GM12878 (cell line): ENCODE results near the gene ZC3H12D. TPM values are rescaled to one million over a fixed set of nuclear protein-coding genes. Genes with fewer than 3 reads are reported as not detected.

Source experiments
- ATAC-seq: fragments of 200-7000 bp; cut with Tn5 transposase; 3 replicates; pipeline ENCODE4 v1.9.1; 2020; ENCODE audit warnings: mild to moderate bottlenecking, moderate library complexity
- BruUV-seq: library from RNA; stranded (reverse); fragments of 400-500 nt; replicated peaks from 2 replicates; lab custom pipeline; 2021; lab: Mats Ljungman, UMichigan
- CTCF ChIA-PET: fragments of 300-600 bp; sonication (Branson Sonifier 250); formaldehyde crosslinking; extraction: SDS; loops from one replicate; lab custom pipeline; 2021; ENCODE audit warnings: inconsistent platforms; lab: Yijun Ruan, JAX
- POLR2A ChIA-PET: fragments of 350-600 bp; formaldehyde crosslinking; extraction: SDS; loops from one replicate; lab custom pipeline; 2021; ENCODE audit warnings: inconsistent platforms; lab: Charles Lee
- RAD21 ChIA-PET: fragments of 300-600 bp; sonication (Branson Sonifier 250); formaldehyde crosslinking; loops from one replicate; lab custom pipeline; 2023; ENCODE audit warnings: antibody characterized with exemption; ENCODE audit not compliant: unreplicated experiment; lab: Charles Lee
- SMC1A ChIA-PET: fragments of 300-600 bp; sonication (Branson Sonifier 250); formaldehyde crosslinking; loops from one replicate; lab custom pipeline; 2023; ENCODE audit not compliant: unreplicated experiment, uncharacterized antibody; lab: Charles Lee
- DNase-seq: peaks from one replicate; pipeline ENCODE4 v3.0.0-alpha.2; 2011; ENCODE audit warnings: low read depth, low spot score
- FAIRE-seq: peaks from 3 replicates; lab custom pipeline; 2011; peaks lifted over from hg19 to GRCh38; lab: Jason Lieb, UNC
- H2AFZ ChIP-seq: 2 replicates; pipeline ENCODE4 v1.6.0; 2011; ENCODE audit warnings: low read depth, low read length, control low read depth; ENCODE audit not compliant: control insufficient read depth
- H3K27ac ChIP-seq: 2 replicates; pipeline ENCODE4 v1.5.1; 2011; ENCODE audit warnings: control low read depth; ENCODE audit not compliant: control insufficient read depth, insufficient read depth
- H3K27me3 ChIP-seq, 2 experiments: replicated peaks in 1 of 2; 2 replicates each; pipeline versions ENCODE4 v1.6.0 to v1.6.1; 2011; ENCODE audit warnings: low read length in 1 of 2; ENCODE audit not compliant: control insufficient read depth in 2 of 2, insufficient read depth in 2 of 2
- H3K36me3 ChIP-seq, 2 experiments: 2 replicates each; pipeline ENCODE4 v1.5.1; 2011; ENCODE audit warnings: low read length in 1 of 2; ENCODE audit not compliant: control insufficient read depth in 2 of 2, insufficient read depth in 2 of 2
- H3K4me1 ChIP-seq: 2 replicates; pipeline ENCODE4 v1.6.1; 2011; ENCODE audit warnings: mild to moderate bottlenecking, low read length, moderate library complexity, mixed read lengths; ENCODE audit not compliant: control insufficient read depth, insufficient read depth
- H3K4me2 ChIP-seq: 2 replicates; pipeline ENCODE4 v1.6.0; 2011; ENCODE audit warnings: control low read depth; ENCODE audit not compliant: control insufficient read depth, insufficient read depth
- H3K4me3 ChIP-seq: fragments of 200-600 bp; sonication (generic); 2 replicates; pipeline ENCODE4 v1.5.1; 2016
- H3K79me2 ChIP-seq: 2 replicates; pipeline ENCODE4 v1.6.0; 2011; ENCODE audit warnings: low read length; ENCODE audit not compliant: control insufficient read depth, insufficient read depth
- H3K9ac ChIP-seq: 2 replicates; pipeline ENCODE4 v1.8.0; 2011; ENCODE audit warnings: low read length, control low read depth, mixed read lengths; ENCODE audit not compliant: control insufficient read depth, insufficient read depth
- H3K9me3 ChIP-seq: replicated peaks from 3 replicates; pipeline ENCODE4 v1.5.1; 2011; ENCODE audit warnings: mild to moderate bottlenecking, low read length; ENCODE audit not compliant: control insufficient read depth, insufficient read depth
- H4K20me1 ChIP-seq: 2 replicates; pipeline ENCODE4 v1.6.0; 2011; ENCODE audit not compliant: control insufficient read depth, insufficient read depth
- BCL11A ChIP-seq: IDR thresholded peaks from 2 replicates; pipeline ENCODE4 v1.6.1; 2011; ENCODE audit warnings: low read depth, low read length
- CREM ChIP-seq: IDR thresholded peaks from 2 replicates; pipeline ENCODE4 v1.6.1; 2014; ENCODE audit warnings: antibody characterized with exemption, low read depth
- DPF2 ChIP-seq: fragments of 450-650 bp; IDR thresholded peaks from 2 replicates; pipeline ENCODE4 v1.6.1; 2017; ENCODE audit warnings: mild to moderate bottlenecking
- EZH2 ChIP-seq: IDR thresholded peaks from 2 replicates; pipeline ENCODE4 v1.6.1; 2012; ENCODE audit warnings: low read depth, mild to moderate bottlenecking, control low read depth, inconsistent platforms, low read length, borderline replicate concordance; ENCODE audit not compliant: control insufficient read depth
- HDAC6 ChIP-seq: fragments of 200-600 bp; sonication (generic); IDR thresholded peaks from one replicate; pipeline ENCODE4 v1.8.0; 2017; ENCODE audit warnings: antibody characterized with exemption; ENCODE audit not compliant: unreplicated experiment
- IRF4 ChIP-seq: IDR thresholded peaks from 2 replicates; pipeline ENCODE4 v1.6.1; 2011; ENCODE audit warnings: low read depth, low read length
- ZNF217 ChIP-seq: fragments of 450-650 bp; IDR thresholded peaks from 2 replicates; pipeline ENCODE4 v1.6.1; 2017; ENCODE audit warnings: antibody characterized with exemption, mild to moderate bottlenecking
- ZNF274 ChIP-seq: IDR thresholded peaks from one replicate; pipeline ENCODE4 v1.8.0; 2011; ENCODE audit not compliant: insufficient read length, insufficient read depth
- in situ Hi-C: fragments of 300-500 bp; cut with MboI; formaldehyde crosslinking; loops from 9 replicates; pipeline ENCODE4 v1.14.3; 2018; ENCODE audit warnings: mixed read lengths
- intact Hi-C: fragments of 100-400 bp; cut with micrococcal nuclease; formaldehyde crosslinking; loops from one replicate; pipeline ENCODE4 v1.14.2; 2022; ENCODE audit not compliant: unreplicated experiment
- polyA plus RNA-seq, 11 experiments: library from polyadenylated mRNA; depleted of rRNA in 4 of 11; unstranded in 6 of 11; stranded (reverse) in 5 of 11; fragments of >200 nt; fragmentation: Nextera tagmentation in 4 of 11; fragmentation: Illumina TruSeq in 1 of 11; extraction: Ambion mirVana in 4 of 11; extraction: Trizol in 1 of 11; gene quantifications; 1 replicate in 1 of 11; 2 replicates in 10 of 11; pipeline versions ENCODE4 v1.2.1 to v1.2.3, GENCODE V29; 2011 to 2016; ENCODE audit warnings: inconsistent platforms in 2 of 11, missing spikeins in 2 of 11, low read depth in 1 of 11
- total RNA-seq, 4 experiments: library from RNA; depleted of rRNA in 3 of 4; stranded (reverse); fragments of >200 nt in 3 of 4; fragmentation: Illumina TruSeq in 1 of 4; extraction: Trizol in 1 of 4; gene quantifications; 2 replicates each; pipeline versions ENCODE4 v1.2.1 to v1.2.3, GENCODE V29; 2013 to 2021
- TF ChIP-seq, protein P1 (sequence below): fragments of 450-650 bp; conservative IDR thresholded peaks from 2 replicates; pipeline ENCODE4 v1.6.1; 2017; ENCODE audit warnings: mild to moderate bottlenecking, moderate library complexity
- TF ChIP-seq, protein P2 (sequence below): fragments of 450-650 bp; formaldehyde crosslinking; IDR thresholded peaks from 2 replicates; pipeline ENCODE4 v1.5.0; 2022; ENCODE audit warnings: mild to moderate bottlenecking, missing genetic modification characterization
- TF ChIP-seq, protein P3 (sequence below): fragments of 450-650 bp; IDR thresholded peaks from 2 replicates; pipeline ENCODE4 v1.6.1; 2017; ENCODE audit warnings: mild to moderate bottlenecking, moderate library complexity

Gene ZC3H12D
- total and polyA plus RNA-seq, 10 of the 15 experiments (the other 5 are each of a cell fraction or from before 2014, with no cell fraction given): 1.4 to 29.7 (median 8.8) TPM

GRCh38 chr6:149410557-149410956 lies 74.3 kb downstream of the ZC3H12D start:
- Histone ChIP-seq H3K36me3 (peaks cover 2 to 10% of the 10 kb centered on the region in 2 experiments), H3K4me3 (no peak overlapping the region), H3K27ac (no peak overlapping the region), H3K27me3 (no peaks in the 10 kb centered on the region), H3K9me3 (no peaks in the 10 kb centered on the region), H3K4me1 (no peaks in the 10 kb centered on the region), H4K20me1 (no peaks in the 10 kb centered on the region), H3K79me2 (no peaks in the 10 kb centered on the region), H3K9ac (no peak overlapping the region), H3K4me2 (no peak overlapping the region), H2AFZ (no peak overlapping the region)
- ATAC-seq (no peak), DNase-seq (no peak), FAIRE-seq (no peak)
- POLR2A ChIA-PET: interaction anchor here (1.2 kb wide), 1 partner anchor 88 kb away, joined by 3 read pairs; no protein-coding TSS in a partner anchor
- SMC1A ChIA-PET: interaction anchor here (0.8 to 2.1 kb wide), 13 partner anchors 14 to 382 kb away, joined by 3 to 11 read pairs (median 3); no protein-coding TSS in a partner anchor
- in situ Hi-C loops: no loop called here
- RAD21 ChIA-PET: interaction anchor here (0.5 to 1.6 kb wide), 6 partner anchors 9 to 163 kb away, joined by 3 to 5 read pairs (median 4); no protein-coding TSS in a partner anchor
- BruUV-seq: TSS peak; percentile 40
- intact Hi-C loops: no loop called here
- CTCF ChIA-PET: interaction anchor here (0.9 to 1.6 kb wide), 5 partner anchors 9 to 300 kb away, joined by 3 to 6 read pairs (median 4); no protein-coding TSS in a partner anchor
- TF ChIP-seq, protein P1, sequence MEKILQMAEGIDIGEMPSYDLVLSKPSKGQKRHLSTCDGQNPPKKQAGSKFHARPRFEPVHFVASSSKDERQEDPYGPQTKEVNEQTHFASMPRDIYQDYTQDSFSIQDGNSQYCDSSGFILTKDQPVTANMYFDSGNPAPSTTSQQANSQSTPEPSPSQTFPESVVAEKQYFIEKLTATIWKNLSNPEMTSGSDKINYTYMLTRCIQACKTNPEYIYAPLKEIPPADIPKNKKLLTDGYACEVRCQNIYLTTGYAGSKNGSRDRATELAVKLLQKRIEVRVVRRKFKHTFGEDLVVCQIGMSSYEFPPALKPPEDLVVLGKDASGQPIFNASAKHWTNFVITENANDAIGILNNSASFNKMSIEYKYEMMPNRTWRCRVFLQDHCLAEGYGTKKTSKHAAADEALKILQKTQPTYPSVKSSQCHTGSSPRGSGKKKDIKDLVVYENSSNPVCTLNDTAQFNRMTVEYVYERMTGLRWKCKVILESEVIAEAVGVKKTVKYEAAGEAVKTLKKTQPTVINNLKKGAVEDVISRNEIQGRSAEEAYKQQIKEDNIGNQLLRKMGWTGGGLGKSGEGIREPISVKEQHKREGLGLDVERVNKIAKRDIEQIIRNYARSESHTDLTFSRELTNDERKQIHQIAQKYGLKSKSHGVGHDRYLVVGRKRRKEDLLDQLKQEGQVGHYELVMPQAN: no peak
- TF ChIP-seq ZNF274 (no peak), ZNF217 (no peak), IRF4 (no peak), CREM (no peak), EZH2 (no peak), HDAC6 (no peak), DPF2 (no peak), BCL11A (no peak)
- TF ChIP-seq, protein P2, sequence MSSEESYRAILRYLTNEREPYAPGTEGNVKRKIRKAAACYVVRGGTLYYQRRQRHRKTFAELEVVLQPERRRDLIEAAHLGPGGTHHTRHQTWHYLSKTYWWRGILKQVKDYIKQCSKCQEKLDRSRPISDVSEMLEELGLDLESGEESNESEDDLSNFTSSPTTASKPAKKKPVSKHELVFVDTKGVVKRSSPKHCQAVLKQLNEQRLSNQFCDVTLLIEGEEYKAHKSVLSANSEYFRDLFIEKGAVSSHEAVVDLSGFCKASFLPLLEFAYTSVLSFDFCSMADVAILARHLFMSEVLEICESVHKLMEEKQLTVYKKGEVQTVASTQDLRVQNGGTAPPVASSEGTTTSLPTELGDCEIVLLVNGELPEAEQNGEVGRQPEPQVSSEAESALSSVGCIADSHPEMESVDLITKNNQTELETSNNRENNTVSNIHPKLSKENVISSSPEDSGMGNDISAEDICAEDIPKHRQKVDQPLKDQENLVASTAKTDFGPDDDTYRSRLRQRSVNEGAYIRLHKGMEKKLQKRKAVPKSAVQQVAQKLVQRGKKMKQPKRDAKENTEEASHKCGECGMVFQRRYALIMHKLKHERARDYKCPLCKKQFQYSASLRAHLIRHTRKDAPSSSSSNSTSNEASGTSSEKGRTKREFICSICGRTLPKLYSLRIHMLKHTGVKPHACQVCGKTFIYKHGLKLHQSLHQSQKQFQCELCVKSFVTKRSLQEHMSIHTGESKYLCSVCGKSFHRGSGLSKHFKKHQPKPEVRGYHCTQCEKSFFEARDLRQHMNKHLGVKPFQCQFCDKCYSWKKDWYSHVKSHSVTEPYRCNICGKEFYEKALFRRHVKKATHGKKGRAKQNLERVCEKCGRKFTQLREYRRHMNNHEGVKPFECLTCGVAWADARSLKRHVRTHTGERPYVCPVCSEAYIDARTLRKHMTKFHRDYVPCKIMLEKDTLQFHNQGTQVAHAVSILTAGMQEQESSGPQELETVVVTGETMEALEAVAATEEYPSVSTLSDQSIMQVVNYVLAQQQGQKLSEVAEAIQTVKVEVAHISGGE: no peak
- TF ChIP-seq, protein P3, sequence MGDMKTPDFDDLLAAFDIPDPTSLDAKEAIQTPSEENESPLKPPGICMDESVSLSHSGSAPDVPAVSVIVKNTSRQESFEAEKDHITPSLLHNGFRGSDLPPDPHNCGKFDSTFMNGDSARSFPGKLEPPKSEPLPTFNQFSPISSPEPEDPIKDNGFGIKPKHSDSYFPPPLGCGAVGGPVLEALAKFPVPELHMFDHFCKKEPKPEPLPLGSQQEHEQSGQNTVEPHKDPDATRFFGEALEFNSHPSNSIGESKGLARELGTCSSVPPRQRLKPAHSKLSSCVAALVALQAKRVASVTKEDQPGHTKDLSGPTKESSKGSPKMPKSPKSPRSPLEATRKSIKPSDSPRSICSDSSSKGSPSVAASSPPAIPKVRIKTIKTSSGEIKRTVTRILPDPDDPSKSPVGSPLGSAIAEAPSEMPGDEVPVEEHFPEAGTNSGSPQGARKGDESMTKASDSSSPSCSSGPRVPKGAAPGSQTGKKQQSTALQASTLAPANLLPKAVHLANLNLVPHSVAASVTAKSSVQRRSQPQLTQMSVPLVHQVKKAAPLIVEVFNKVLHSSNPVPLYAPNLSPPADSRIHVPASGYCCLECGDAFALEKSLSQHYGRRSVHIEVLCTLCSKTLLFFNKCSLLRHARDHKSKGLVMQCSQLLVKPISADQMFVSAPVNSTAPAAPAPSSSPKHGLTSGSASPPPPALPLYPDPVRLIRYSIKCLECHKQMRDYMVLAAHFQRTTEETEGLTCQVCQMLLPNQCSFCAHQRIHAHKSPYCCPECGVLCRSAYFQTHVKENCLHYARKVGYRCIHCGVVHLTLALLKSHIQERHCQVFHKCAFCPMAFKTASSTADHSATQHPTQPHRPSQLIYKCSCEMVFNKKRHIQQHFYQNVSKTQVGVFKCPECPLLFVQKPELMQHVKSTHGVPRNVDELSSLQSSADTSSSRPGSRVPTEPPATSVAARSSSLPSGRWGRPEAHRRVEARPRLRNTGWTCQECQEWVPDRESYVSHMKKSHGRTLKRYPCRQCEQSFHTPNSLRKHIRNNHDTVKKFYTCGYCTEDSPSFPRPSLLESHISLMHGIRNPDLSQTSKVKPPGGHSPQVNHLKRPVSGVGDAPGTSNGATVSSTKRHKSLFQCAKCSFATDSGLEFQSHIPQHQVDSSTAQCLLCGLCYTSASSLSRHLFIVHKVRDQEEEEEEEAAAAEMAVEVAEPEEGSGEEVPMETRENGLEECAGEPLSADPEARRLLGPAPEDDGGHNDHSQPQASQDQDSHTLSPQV: no peak
